Measurements from ENCODE around the gene LIME1. TPM values are rescaled to one million over a fixed set of nuclear protein-coding genes. Genes with fewer than 3 reads are reported as not detected.

Gene LIME1
- total RNA-seq, 1 experiment from 2014 or later: 27.4 TPM

GRCh38 chr20:63733579-63734081 lies 2.8 kb upstream of the LIME1 start:
- Histone ChIP-seq H3K27me3 (ENCODE audit: insufficient read depth, low read length) (no peaks in the 10 kb centered on the region), H3K27ac (ENCODE audit: low read depth, low read length) (no peak overlapping the region), H3K79me2 (ENCODE audit: insufficient read depth, low read length) (peaks cover 51% of the 10 kb centered on the region), H3K4me2 (ENCODE audit: low read length) (no peak overlapping the region), H3K9me3 (ENCODE audit: control insufficient read depth in 1 of 2, insufficient read depth in 1 of 2, low read depth in 1 of 2, low read length in 2 of 2) (no peaks in the 10 kb centered on the region), H3K9ac (ENCODE audit: low read length) (no peak overlapping the region), H3K9me2 (ENCODE audit: insufficient read depth) (no peaks in the 10 kb centered on the region), H2AFZ (ENCODE audit: low read depth, low read length, poor library complexity, severe bottlenecking) (no peak overlapping the region), H3K4me1 (ENCODE audit: control insufficient read depth in 1 of 2, insufficient read depth in 2 of 2, low read length in 2 of 2) (peaks cover 10 to 29% of the 10 kb centered on the region in 2 experiments; a peak in 3 of 4 replicates), H4K20me1 (ENCODE audit: insufficient read depth) (no peaks in the 10 kb centered on the region), H3K36me3 (ENCODE audit: control insufficient read depth in 1 of 2, insufficient read depth in 2 of 2, low read length in 2 of 2) (peaks cover 0 to 16% of the 10 kb centered on the region in 2 experiments; a peak in 2 of 4 replicates), H3K4me3 (replicated peaks in 1 of 2; ENCODE audit: low read depth in 1 of 2, low read length in 2 of 2) (no peak overlapping the region)
- CTCF ChIA-PET: no interaction called here
- RAD21 ChIA-PET (ENCODE audit: low non-redundant PET in 1 of 2, low total read pairs in 2 of 2, uncharacterized antibody in 2 of 2, unreplicated experiment in 2 of 2): no interaction called here
- ATAC-seq (no peak), DNase-seq (ENCODE audit: low read depth, low spot score) (no peak)
- intact Hi-C loops (cut with micrococcal nuclease): loop anchor here (10.0 kb wide), 1 partner anchor 131 kb away; the partner anchor contains the start of genes ABHD16B and TPD52L2
- TF ChIP-seq YY1 (IDR thresholded peaks at IDR 0.05; ENCODE audit: extremely low read depth, insufficient replicate concordance, low read depth, low read length): no peak
- POLR2A ChIA-PET: no interaction called here
- BruUV-seq (replicated peaks): no TSS peak

- ChIA-PET CTCF (no interaction called here), POLR2A (no interaction called here), RAD21 (ENCODE audit: low non-redundant PET in 1 of 2, low total read pairs in 2 of 2, uncharacterized antibody in 2 of 2, unreplicated experiment in 2 of 2) (no interaction called here)
- Histone ChIP-seq H3K27ac (ENCODE audit: low read depth, low read length) (no peak overlapping the region), H3K27me3 (ENCODE audit: insufficient read depth, low read length) (no peaks in the 10 kb centered on the region), H3K4me2 (ENCODE audit: low read length) (no peak overlapping the region), H3K4me1 (ENCODE audit: control insufficient read depth in 1 of 2, insufficient read depth in 2 of 2, low read length in 2 of 2) (peaks cover 13 to 36% of the 10 kb centered on the region in 2 experiments; a peak in 3 of 4 replicates), H2AFZ (ENCODE audit: low read depth, low read length, poor library complexity, severe bottlenecking) (no peak overlapping the region), H4K20me1 (ENCODE audit: insufficient read depth) (no peaks in the 10 kb centered on the region), H3K9me3 (ENCODE audit: control insufficient read depth in 1 of 2, insufficient read depth in 1 of 2, low read depth in 1 of 2, low read length in 2 of 2) (no peaks in the 10 kb centered on the region), H3K79me2 (ENCODE audit: insufficient read depth, low read length) (peaks cover 44% of the 10 kb centered on the region), H3K9ac (ENCODE audit: low read length) (no peak overlapping the region), H3K4me3 (replicated peaks in 1 of 2; ENCODE audit: low read depth in 1 of 2, low read length in 2 of 2) (no peak overlapping the region), H3K9me2 (ENCODE audit: insufficient read depth) (no peaks in the 10 kb centered on the region), H3K36me3 (ENCODE audit: control insufficient read depth in 1 of 2, insufficient read depth in 2 of 2, low read length in 2 of 2) (peaks cover 0 to 14% of the 10 kb centered on the region in 2 experiments; a peak in 2 of 4 replicates)
- no TSS peak for BruUV-seq (replicated peaks)
- no peak for ATAC-seq
- intact Hi-C loops (cut with micrococcal nuclease): loop anchor here (10.0 kb wide), 1 partner anchor 130 kb away; the partner anchor contains the start of genes ABHD16B and TPD52L2
- no peak for DNase-seq (ENCODE audit: low read depth, low spot score)
- no peak for TF ChIP-seq ZFX (IDR thresholded peaks at IDR 0.05)
- TF ChIP-seq ZNF274 (IDR thresholded peaks at IDR 0.05; ENCODE audit: low read depth, low read length): no peak
- no peak for TF ChIP-seq FOSL1 (IDR thresholded peaks at IDR 0.05; ENCODE audit: low read depth)
- TF ChIP-seq ATF3 (IDR thresholded peaks at IDR 0.05): no peak
- TF ChIP-seq YY1 (IDR thresholded peaks at IDR 0.05; ENCODE audit: extremely low read depth, insufficient replicate concordance, low read depth, low read length): no peak
- TF ChIP-seq, protein P1, sequence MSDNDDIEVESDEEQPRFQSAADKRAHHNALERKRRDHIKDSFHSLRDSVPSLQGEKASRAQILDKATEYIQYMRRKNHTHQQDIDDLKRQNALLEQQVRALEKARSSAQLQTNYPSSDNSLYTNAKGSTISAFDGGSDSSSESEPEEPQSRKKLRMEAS (IDR thresholded peaks at IDR 0.05): no peak
- TF ChIP-seq, protein P2, sequence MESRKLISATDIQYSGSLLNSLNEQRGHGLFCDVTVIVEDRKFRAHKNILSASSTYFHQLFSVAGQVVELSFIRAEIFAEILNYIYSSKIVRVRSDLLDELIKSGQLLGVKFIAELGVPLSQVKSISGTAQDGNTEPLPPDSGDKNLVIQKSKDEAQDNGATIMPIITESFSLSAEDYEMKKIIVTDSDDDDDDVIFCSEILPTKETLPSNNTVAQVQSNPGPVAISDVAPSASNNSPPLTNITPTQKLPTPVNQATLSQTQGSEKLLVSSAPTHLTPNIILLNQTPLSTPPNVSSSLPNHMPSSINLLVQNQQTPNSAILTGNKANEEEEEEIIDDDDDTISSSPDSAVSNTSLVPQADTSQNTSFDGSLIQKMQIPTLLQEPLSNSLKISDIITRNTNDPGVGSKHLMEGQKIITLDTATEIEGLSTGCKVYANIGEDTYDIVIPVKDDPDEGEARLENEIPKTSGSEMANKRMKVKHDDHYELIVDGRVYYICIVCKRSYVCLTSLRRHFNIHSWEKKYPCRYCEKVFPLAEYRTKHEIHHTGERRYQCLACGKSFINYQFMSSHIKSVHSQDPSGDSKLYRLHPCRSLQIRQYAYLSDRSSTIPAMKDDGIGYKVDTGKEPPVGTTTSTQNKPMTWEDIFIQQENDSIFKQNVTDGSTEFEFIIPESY (IDR thresholded peaks at IDR 0.05; ENCODE audit: extremely low read depth, insufficient replicate concordance, low read length): no peak
- TF ChIP-seq SRF (IDR thresholded peaks at IDR 0.05; ENCODE audit: low read depth): no peak
- TF ChIP-seq EZH2 (IDR thresholded peaks at IDR 0.05): no peak
- TF ChIP-seq EGR1 (IDR thresholded peaks at IDR 0.05; ENCODE audit: low read depth): no peak
- TF ChIP-seq POLR2A (IDR thresholded peaks at IDR 0.05; ENCODE audit: borderline replicate concordance, extremely low read depth, insufficient read depth, insufficient read length): no peak
- TF ChIP-seq POLR2AphosphoS5 (IDR thresholded peaks at IDR 0.05; ENCODE audit: low read depth, low read length): no peak
- no peak for TF ChIP-seq TCF7L2 (IDR thresholded peaks at IDR 0.05; ENCODE audit: borderline replicate concordance, extremely low read depth, insufficient read depth, insufficient read length)
These were observed 2.1 kb upstream of the LIME1 start for GRCh38 chr20:63734111-63734945.
